ENCODE results near the gene ANKRD60.
A peak's percentile ranks its signal among the peaks of the same experiment; 100 is the strongest.

The ANKRD60 gene

DNA sequence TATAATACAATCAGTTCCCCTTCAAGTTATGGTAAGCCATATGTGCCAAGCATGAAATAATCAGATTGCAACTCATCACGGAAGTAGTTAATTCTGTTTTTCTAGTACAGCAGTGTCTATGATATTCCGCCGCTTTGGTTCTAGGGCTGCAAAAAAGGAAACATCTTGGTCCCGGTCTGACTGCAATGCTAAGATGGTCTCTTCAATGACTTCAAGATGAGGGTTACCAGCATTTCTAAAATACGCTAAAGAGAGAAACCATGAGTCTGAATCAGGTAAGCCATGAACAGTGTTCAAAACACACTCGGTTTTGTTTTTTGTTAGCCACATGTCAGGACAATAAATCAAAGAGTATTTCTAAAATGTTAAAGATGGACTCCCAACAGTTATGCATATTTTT is 3.2 kb upstream of the ANKRD60 start:
- no peak for DNase-seq (ENCODE audit: low read depth)
- no peak overlapping the region for H3K4me3 ChIP-seq (ENCODE audit: low read length)
- TF ChIP-seq CTCF (conservative IDR thresholded peaks at IDR 0.05; ENCODE audit: low read depth, low read length): no peak

GRCh38 chr20:58229198-58229798 is 845 bp upstream of the ANKRD60 start:
- DNase-seq (ENCODE audit: low read depth): no peak
- peak overlapping the region; percentile 39 for H3K4me3 ChIP-seq (ENCODE audit: low read length)
- no peak for TF ChIP-seq CTCF (conservative IDR thresholded peaks at IDR 0.05; ENCODE audit: low read depth, low read length)

- no peak for TF ChIP-seq CTCF (conservative IDR thresholded peaks at IDR 0.05; ENCODE audit: low read depth, low read length)
- peak overlapping the region; percentile 20 for H3K4me3 ChIP-seq (ENCODE audit: low read length)
- DNase-seq (ENCODE audit: low read depth): no peak
Measured at GRCh38 chr20:58228103-58228483, 360 bp downstream of the ANKRD60 start.

DNA sequence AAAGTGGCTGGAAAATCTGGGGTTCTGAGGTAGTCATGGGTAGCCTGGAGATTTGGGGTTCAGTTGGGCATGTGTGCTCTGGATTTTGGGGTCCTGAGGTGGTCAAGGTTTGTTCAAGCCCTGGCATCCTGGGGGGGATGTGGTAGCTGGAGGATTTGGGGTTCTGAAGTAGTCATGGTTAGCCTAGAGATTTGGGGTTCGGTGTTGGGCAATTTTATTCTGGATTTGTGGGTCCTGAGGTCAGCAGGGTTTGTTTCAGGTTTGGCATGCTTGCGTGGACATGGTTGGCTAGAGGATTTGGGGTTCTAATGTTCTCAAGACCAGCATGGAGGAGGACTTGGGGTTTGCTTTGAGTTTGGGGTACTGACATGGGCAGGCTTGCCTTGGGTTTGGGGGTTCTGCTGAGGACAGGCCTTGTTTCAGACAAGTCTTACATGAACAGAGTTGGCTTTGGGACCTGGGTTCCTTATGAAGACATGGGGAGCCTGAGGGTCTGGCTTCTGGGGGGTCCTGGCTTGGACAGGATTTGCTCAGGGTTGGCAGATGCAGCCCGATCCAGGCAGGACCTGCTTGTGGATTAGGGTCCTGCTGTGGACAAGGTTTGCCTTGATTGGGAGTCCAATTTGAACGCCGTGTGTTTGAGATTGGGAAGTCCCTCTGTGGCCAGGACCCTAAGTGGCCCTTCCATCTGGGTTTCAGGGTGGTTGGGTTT is 906 bp downstream of the ANKRD60 start:
- TF ChIP-seq CTCF (conservative IDR thresholded peaks at IDR 0.05; ENCODE audit: low read depth, low read length): no peak
- no peak overlapping the region for H3K4me3 ChIP-seq (ENCODE audit: low read length)
- DNase-seq (ENCODE audit: low read depth): no peak

GRCh38 chr20:58225452-58226200 is 2.8 kb downstream of the ANKRD60 start:
- TF ChIP-seq CTCF (conservative IDR thresholded peaks at IDR 0.05; ENCODE audit: low read depth, low read length): no peak
- DNase-seq (ENCODE audit: low read depth): no peak

GRCh38 chr20:58224974-58225373 is 3.5 kb downstream of the ANKRD60 start:
- no peak for DNase-seq (ENCODE audit: low read depth)
- H3K4me3 ChIP-seq (ENCODE audit: low read length): no peak overlapping the region
- TF ChIP-seq CTCF (conservative IDR thresholded peaks at IDR 0.05; ENCODE audit: low read depth, low read length): no peak

More at GRCh38 chr20:58225452-58226200, 2.8 kb downstream of the ANKRD60 start:
- no peak overlapping the region for H3K4me3 ChIP-seq (ENCODE audit: low read length)

Measured in retinal pigment epithelial cell (primary cell).